Hepatocyte (in vitro differentiated cells): ENCODE data around the gene B3GNT3. TPM values are rescaled to one million over a fixed set of nuclear protein-coding genes. Genes with fewer than 3 reads are reported as not detected.

ENCODE experiments used
- DNase-seq: peaks from one replicate; pipeline ENCODE4 v3.0.0-alpha.2; 2016; ENCODE audit warnings: low spot score
- H2AFZ ChIP-seq: fragments of 200-600 bp; sonication (generic); 2 replicates; pipeline ENCODE4 v1.6.0; 2016; ENCODE audit warnings: antibody characterized with exemption, mild to moderate bottlenecking
- H3K27ac ChIP-seq: fragments of 200-600 bp; sonication (generic); 2 replicates; pipeline ENCODE4 v1.5.1; 2016; ENCODE audit warnings: mild to moderate bottlenecking
- H3K27me3 ChIP-seq: fragments of 200-600 bp; sonication (generic); 2 replicates; pipeline ENCODE4 v1.6.1; 2016
- H3K36me3 ChIP-seq: fragments of 200-600 bp; sonication (generic); replicated peaks from 2 replicates; pipeline ENCODE4 v1.5.1; 2016; ENCODE audit warnings: low read depth; ENCODE audit not compliant: insufficient read depth
- H3K4me1 ChIP-seq: fragments of 200-600 bp; sonication (generic); 2 replicates; pipeline ENCODE4 v1.5.1; 2016; ENCODE audit warnings: mild to moderate bottlenecking, moderate library complexity; ENCODE audit not compliant: insufficient read depth
- H3K4me2 ChIP-seq: fragments of 200-600 bp; sonication (generic); 2 replicates; pipeline ENCODE4 v1.6.0; 2016
- H3K4me3 ChIP-seq: fragments of 200-600 bp; sonication (generic); 2 replicates; pipeline ENCODE4 v1.5.1; 2016; ENCODE audit warnings: mild to moderate bottlenecking
- H3K79me2 ChIP-seq: fragments of 200-600 bp; sonication (generic); 2 replicates; pipeline ENCODE4 v1.6.0; 2017; ENCODE audit warnings: mild to moderate bottlenecking
- H3K9me2 ChIP-seq: fragments of 200-600 bp; sonication (generic); replicated peaks from 2 replicates; pipeline ENCODE4 v1.6.0; 2017; ENCODE audit warnings: mild to moderate bottlenecking; ENCODE audit not compliant: insufficient read depth
- H3K9me3 ChIP-seq: fragments of 200-600 bp; sonication (generic); 2 replicates; pipeline ENCODE4 v1.5.1; 2016; ENCODE audit warnings: low read depth, mild to moderate bottlenecking
- H4K20me1 ChIP-seq: fragments of 200-600 bp; sonication (generic); 2 replicates; pipeline ENCODE4 v1.6.0; 2016; ENCODE audit warnings: mild to moderate bottlenecking; ENCODE audit not compliant: insufficient read depth, poor library complexity, severe bottlenecking
- EZH2 ChIP-seq: fragments of 200-600 bp; sonication (generic); IDR thresholded peaks from 2 replicates; pipeline ENCODE4 v1.6.1; 2016; ENCODE audit warnings: antibody characterized with exemption, mild to moderate bottlenecking, borderline replicate concordance
- EZH2phosphoT487 ChIP-seq: fragments of 200-600 bp; sonication (generic); IDR thresholded peaks from one replicate; pipeline ENCODE4 v1.6.1; 2018; ENCODE audit warnings: antibody characterized with exemption, mild to moderate bottlenecking, low read depth, moderate library complexity; ENCODE audit not compliant: unreplicated experiment, severe bottlenecking
- WGBS: methylation state at CpG from one replicate; pipeline ENCODE4 v1.1.6; 2016; ENCODE audit warnings: low lambda C conversion rate; ENCODE audit errors: missing lambda C conversion rate; 5-methylcytosine and 5-hydroxymethylcytosine counted together
- polyA plus RNA-seq: library from polyadenylated mRNA; unstranded; fragments of >200 nt; fragmentation: Nextera tagmentation; extraction: Ambion mirVana; gene quantifications from 2 replicates; pipeline ENCODE4 v1.2.1, GENCODE V29; 2016
- total RNA-seq: library from RNA; depleted of rRNA; stranded (reverse); fragments of >200 nt; gene quantifications from 2 replicates; pipeline ENCODE4 v1.2.3, GENCODE V29; 2014
- TF ChIP-seq, protein P1 (sequence below): fragments of 200-600 bp; sonication (generic); IDR thresholded peaks from 2 replicates; pipeline ENCODE4 v1.5.1; 2016; ENCODE audit warnings: antibody characterized with exemption, mild to moderate bottlenecking; ENCODE audit not compliant: poor library complexity

Gene B3GNT3
- total and polyA plus RNA-seq, 2 experiments from 2014 or later: 14.6 to 19.1 TPM

DNA sequence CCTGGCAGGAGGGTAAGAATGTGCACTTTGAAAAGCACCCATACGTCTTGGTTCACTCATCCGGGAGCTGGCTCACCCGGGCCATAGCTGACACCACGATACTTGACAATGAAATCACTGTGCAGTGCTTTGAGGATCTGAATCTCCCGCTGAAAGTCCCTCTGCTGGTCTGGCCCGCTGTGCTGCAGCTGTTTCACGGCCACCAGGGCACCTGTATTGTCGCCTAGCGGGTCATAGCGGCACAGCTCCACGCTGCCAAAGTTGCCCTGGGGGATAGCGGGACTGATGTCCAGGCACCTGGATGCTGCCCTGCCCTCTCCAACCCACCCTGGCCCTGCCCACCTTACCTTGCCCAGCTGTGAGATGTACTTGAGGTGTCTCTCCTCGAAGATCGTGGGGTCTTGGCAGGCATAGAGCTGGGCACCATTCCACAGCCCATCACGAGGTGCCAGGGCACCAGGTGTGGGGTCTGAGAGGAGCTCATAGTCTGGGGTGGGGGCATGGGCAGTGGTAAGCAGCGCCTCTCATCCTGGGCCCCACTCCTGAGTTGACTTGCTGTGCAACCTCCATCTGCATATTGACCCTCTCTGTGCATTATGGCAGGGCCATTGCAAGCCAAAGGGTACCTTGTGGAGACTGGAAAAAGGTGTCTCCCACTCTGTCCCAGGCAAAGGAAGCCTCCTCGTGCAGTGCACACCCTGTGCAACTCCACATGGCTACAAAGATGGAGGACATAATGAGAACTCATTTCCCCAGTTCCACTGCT, 37.7 kb downstream of the B3GNT3 start:
- Histone ChIP-seq H4K20me1 (no peaks in the 10 kb centered on the region), H3K36me3 (no peaks in the 10 kb centered on the region), H3K4me2 (no peak overlapping the region), H2AFZ (no peak overlapping the region), H3K27ac (no peak overlapping the region), H3K4me3 (no peak overlapping the region), H3K9me3 (no peaks in the 10 kb centered on the region), H3K9me2 (no peaks in the 10 kb centered on the region), H3K4me1 (no peaks in the 10 kb centered on the region), H3K79me2 (no peaks in the 10 kb centered on the region), H3K27me3 (peaks cover 25% of the 10 kb centered on the region)
- TF ChIP-seq EZH2phosphoT487 (no peak), EZH2 (no peak)
- TF ChIP-seq, protein P1, sequence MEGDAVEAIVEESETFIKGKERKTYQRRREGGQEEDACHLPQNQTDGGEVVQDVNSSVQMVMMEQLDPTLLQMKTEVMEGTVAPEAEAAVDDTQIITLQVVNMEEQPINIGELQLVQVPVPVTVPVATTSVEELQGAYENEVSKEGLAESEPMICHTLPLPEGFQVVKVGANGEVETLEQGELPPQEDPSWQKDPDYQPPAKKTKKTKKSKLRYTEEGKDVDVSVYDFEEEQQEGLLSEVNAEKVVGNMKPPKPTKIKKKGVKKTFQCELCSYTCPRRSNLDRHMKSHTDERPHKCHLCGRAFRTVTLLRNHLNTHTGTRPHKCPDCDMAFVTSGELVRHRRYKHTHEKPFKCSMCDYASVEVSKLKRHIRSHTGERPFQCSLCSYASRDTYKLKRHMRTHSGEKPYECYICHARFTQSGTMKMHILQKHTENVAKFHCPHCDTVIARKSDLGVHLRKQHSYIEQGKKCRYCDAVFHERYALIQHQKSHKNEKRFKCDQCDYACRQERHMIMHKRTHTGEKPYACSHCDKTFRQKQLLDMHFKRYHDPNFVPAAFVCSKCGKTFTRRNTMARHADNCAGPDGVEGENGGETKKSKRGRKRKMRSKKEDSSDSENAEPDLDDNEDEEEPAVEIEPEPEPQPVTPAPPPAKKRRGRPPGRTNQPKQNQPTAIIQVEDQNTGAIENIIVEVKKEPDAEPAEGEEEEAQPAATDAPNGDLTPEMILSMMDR: no peak
- WGBS: 94% methylated on average over 17 of the region's 17 CpGs
- no peak for DNase-seq

DNA sequence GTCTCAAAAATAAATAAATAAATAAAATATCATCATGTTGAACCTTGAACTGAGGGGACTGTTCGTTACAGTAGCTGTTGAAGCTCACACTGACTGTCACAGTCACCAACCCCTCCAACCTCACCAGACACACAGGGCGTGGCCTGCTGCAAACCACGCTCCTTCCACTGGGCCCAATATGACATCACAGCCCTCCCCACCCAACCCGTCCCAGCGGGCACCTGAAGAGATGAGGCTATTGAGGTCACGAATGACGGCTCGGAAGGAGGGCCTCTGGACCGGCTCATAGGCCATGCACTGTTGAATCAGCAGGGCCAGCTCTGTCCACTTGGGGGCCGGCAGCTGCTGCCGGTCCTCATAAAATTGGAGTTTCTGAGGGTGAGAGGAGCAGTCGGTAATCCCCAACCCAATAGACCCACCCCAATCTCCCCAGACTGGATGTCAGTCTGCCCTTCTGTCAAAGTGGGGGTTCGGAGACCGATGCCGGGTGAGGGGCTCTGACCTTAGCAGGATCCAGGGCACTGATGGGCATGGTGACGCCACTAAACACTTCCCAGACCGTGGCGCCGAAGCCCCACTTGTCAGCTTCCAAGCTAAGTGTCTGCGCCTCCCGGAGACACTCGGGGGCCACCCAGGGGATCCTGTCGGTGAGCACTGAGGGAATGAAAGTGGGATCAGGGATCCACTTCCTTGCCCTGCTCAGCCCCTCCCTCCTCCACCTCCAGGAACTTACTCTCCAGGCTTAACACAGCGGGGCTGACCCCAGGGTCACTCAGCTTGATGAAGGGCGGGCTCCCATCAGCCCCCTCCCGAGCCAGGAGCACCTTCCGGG, 39.6 kb downstream of the B3GNT3 start:
- H3K27me3 ChIP-seq: peaks cover 29% of the 10 kb centered on the region
- no peaks in the 10 kb centered on the region for H3K79me2 ChIP-seq
- WGBS: 67% methylated on average over 22 of the region's 27 CpGs

DNA sequence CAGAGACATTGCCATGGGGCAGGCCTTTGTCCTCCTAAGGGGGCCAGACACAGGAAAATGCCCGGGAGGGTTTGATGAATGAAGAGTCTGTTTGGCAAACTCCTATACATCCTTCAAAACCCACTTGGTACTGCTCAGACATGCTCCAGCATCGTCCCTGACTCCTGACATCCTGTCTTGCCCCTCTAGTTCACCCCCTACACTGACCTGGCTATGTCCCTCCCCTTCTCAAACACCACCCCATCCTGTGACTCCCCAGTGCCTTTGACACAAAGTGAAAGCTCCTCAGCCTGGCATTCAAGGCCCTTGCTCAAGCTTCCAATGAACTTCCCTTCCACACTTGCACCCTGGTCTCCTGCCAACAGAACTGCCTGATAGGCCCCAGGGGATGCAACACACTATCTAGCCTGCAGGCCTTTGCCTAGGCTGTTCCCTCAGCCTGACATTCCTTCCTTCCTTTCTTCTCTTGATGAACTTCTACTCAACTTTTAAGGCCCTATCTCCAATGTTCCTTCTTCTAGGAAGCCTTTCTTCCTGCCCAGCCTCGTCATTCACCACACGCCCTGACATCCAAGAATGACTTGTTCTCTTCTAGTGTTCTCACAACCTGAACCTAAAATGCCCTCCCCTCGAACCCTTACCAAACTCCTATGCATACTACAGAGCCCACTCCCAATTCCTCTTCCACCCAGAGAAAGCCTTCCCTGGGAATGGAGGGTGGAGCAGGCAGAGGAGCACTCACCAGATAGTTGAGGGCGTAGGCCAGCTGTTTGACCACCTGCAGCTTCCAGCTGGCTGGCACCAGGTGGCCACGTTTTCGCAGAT, 40.5 kb downstream of the B3GNT3 start:
- H4K20me1 ChIP-seq: no peaks in the 10 kb centered on the region
- no peaks in the 10 kb centered on the region for H3K4me1 ChIP-seq
- H2AFZ ChIP-seq: no peak overlapping the region
- no peaks in the 10 kb centered on the region for H3K9me2 ChIP-seq
- no peaks in the 10 kb centered on the region for H3K9me3 ChIP-seq
- no peak overlapping the region for H3K4me2 ChIP-seq
- WGBS: 76% methylated on average over 8 of the region's 8 CpGs
- no peak for DNase-seq
- H3K27ac ChIP-seq: no peak overlapping the region
- no peaks in the 10 kb centered on the region for H3K79me2 ChIP-seq
- no peaks in the 10 kb centered on the region for H3K36me3 ChIP-seq
- TF ChIP-seq EZH2phosphoT487 (no peak), EZH2 (no peak)
- TF ChIP-seq, protein P1: no peak
- H3K27me3 ChIP-seq: peaks cover 27% of the 10 kb centered on the region
- H3K4me3 ChIP-seq: no peak overlapping the region

More for the DNA sequence above, 39.6 kb downstream of the B3GNT3 start:
- no peak overlapping the region for H3K4me3 ChIP-seq
- DNase-seq: no peak
- TF ChIP-seq, protein P1: no peak
- TF ChIP-seq EZH2 (no peak), EZH2phosphoT487 (no peak)
- no peak overlapping the region for H2AFZ ChIP-seq
- H3K4me2 ChIP-seq: no peak overlapping the region
- H3K9me2 ChIP-seq: no peaks in the 10 kb centered on the region
- H3K27ac ChIP-seq: no peak overlapping the region
- H3K4me1 ChIP-seq: no peaks in the 10 kb centered on the region
- H3K9me3 ChIP-seq: no peaks in the 10 kb centered on the region
- no peaks in the 10 kb centered on the region for H3K36me3 ChIP-seq
- no peaks in the 10 kb centered on the region for H4K20me1 ChIP-seq
